NCI-H82 treated with DMSO at 0.1 percent for 48 hours (cell line): ENCODE results near the gene MYRIP.
"Not testable (repeated sequence)": the region's sequence is repeated elsewhere in the genome, so short reads cannot be mapped to it uniquely, and the experiment has no call there.

Experiments used
- DNase-seq: peaks from one replicate; lab custom pipeline; 2025; ENCODE audit not compliant: unreplicated experiment; lab: John Stamatoyannopoulos, UW

MYRIP gene

GRCh38 chr3:39806820-39807219 is 2.6 kb upstream of the MYRIP start:
- DNase-seq: no peak

DNA sequence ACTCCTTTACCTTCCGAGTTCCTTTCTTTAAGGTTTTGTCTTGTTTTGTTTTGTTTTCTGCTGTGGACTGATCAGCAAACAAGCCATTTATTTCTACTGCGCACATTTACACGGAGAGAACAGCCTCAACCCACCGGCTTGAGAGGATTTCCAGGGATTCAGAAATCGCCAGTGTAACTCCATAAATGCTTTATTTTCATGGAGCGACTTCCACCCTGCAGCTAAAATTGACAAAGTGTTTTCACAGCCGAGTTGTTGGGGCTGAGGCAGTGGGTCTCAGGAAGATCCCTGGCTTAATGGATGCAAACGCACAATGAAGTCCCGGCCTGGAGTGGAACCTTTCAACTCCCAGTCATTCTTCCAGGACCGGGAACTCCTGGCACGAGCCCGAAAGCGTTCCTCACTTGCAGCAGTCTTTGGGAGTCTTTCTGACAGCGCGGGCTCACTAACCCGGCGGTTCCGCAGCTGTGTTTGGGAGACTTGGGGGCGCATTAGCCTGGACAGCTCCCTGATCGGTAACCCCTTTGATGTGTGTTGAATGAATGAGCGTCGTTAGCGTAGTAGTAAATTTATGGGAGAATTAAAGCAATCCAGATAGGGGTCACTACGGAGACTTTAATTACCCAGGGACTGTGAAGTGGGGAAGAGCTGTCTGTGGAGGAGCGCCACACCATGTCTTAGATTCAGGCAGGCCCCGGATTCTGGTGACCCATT is 785 bp upstream of the MYRIP start:
- DNase-seq: no peak

- DNase-seq: no peak
These were observed 686 bp downstream of the MYRIP start for GRCh38 chr3:39809995-39810595.

DNA sequence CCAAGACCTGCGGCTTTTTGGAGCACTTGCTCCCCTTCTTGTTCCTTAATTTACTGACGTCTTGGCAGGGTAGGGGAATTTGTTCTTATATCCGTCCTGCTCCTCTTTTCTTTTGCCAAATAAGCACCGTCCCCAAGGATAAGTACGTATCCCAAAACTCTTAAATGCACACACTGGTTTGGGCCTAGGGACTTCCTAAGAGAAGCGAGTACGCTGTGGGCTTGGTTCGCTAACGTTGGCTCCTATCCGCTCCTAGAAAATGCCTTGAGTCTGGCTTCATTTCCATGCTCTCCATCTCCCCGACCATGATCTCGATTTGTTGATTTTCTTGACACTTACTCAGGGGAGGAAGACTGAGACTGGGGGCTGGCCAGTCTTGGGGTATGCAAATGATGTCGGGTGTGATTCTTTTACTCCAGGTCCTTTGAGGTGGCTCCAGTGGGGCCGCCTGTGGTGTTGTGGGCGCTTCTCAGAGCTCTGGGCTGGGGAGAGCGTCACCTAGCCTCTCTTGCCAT is 1.3 kb downstream of the MYRIP start:
- DNase-seq: no peak

DNA sequence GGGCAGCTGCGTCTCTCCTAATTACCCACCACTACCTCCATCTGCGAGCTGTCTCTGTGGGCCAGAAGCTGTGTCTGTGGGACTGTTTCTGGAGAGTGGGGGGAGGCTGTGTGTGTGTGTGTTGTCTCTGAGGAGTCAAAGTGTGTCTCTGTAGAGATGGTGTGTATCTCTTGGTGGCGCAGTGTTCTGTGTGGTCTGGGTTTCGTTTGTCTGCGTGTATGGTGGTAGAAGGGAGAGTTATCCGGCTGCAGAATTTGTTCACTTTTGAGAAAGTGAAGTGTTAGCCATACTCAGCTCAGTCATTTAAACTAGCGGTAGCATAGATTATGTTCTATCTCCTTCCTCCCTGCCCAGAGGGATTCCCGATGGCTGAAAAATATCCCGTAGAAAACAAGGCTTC is 2.2 kb downstream of the MYRIP start:
- DNase-seq: no peak

- DNase-seq: no peak
These were observed 3.1 kb downstream of the MYRIP start for GRCh38 chr3:39812537-39812936.

DNA sequence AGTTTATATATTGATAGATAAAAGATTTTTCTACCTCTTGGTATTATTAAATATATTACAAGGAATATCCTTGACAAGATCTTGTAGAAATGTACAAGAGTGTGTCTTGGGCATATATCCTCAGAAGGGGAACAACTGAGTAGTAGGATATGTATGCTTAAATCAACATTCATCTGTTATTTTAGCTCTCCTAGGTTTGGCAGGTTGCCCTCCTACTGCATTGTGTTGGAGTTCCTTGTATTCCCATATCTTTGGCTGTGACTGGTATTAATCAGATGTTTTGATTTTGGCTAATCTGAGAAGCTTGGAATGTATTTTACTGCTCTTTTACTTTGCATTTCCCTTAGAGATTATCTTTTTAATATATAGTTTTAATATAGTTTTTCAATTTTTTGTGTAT is 4.6 kb downstream of the MYRIP start:
- DNase-seq: no peak

DNA sequence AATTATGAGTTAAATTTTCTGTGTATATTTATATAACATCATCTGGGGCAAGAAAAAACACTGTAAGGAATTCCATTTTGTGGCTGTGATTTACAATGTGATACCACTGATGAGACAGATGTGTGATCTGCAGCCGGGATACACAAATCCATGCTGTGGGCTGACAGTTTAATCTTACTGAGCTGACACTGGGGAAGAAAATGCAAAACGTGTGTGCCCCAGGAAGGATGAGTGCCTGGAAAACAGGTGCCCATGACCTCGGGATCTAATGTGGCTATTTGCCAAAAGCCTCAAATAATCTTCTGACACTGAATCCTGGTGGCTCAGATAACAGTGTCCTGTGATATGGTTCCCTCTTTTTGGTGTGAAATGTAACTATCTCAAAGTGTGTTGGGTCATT is 10.5 kb downstream of the MYRIP start:
- no peak for DNase-seq

- not testable (repeated sequence) for DNase-seq
These were observed 24.4 kb downstream of the MYRIP start for GRCh38 chr3:39833764-39834163.

DNA sequence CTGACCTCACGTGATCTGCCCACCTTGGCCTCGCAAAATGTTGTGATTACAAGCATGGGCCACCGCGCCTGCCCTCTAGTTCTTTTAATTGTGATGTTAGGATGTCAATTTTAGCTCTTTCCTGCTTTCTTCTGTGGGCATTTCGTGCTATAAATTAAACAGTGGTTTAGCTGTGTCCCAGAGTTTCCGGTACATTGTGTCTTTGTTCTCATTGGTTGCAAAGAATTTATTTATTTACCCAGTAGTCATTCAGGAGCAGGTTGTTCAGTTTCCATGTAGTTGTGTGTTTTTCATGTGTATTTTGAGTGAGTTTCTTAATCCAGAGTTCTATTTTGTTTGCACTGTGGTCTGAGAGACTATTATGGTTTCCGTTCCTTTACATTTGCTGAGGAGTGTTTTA is 30.1 kb downstream of the MYRIP start:
- no peak for DNase-seq

DNA sequence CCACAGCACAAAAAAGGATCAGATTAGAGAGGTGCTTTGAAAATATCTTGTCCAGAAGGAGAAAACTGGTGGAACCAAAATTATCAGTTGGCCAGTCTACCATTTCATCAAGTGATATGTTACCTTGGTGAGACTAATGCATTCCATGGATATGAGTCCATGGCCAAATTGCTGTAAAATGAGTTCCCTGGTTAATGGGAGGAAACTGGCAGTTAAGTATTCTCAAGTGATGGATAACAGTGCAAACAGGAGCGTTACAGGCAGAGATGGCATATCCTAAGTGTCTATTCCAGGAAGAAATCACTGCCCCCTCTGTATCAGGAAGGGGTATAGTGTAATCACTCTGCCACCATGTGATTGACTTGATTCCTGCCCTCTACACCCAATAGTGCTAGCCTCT is 34.0 kb downstream of the MYRIP start:
- no peak for DNase-seq

DNA sequence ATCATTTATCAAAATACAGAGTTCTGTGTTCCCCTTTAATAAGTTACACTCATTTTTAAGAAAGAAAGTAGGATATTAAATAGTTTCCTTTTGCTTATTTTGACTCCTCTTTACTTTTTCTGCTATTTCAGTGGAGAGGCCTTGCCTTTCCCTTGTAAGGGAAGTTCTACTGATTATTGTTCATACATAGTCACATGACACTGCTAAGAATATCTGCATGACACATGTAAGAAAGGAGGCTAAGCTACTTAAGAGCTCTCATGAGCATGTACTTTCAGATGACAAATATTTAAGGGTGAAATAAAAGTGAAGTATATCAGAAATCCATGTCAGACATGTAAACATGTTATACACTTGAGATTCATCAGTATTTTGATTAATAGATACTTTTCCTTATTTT is 39.0 kb downstream of the MYRIP start:
- DNase-seq: no peak

- DNase-seq: no peak
These were observed 40.7 kb downstream of the MYRIP start for GRCh38 chr3:39849992-39850715.

GRCh38 chr3:39850716-39851032 is 41.3 kb downstream of the MYRIP start:
- DNase-seq: no peak

DNA sequence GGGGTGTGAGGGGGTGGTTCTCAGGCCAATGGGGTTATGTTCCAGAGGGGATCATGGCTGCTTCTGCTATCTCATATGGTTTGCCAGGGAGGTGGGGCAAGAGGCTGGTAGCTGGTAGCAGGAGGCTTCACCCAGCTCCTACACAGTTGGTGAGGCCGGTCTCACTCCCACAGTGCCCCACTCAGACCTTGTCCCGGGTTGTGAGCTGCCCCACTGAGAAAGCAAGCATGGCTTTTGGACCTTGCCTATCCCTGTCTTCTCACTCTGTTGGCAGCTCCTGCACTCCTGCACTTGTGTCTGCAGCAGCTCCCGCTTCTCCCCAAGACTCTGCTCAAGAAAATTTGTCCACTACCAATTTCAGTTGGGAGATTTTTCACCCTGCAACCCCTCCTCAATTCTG is 46.1 kb downstream of the MYRIP start:
- no peak for DNase-seq

GRCh38 chr3:39869890-39870289 is 60.5 kb downstream of the MYRIP start:
- DNase-seq: no peak

- no peak for DNase-seq
These were observed 61.3 kb downstream of the MYRIP start for GRCh38 chr3:39870706-39871105.

DNA sequence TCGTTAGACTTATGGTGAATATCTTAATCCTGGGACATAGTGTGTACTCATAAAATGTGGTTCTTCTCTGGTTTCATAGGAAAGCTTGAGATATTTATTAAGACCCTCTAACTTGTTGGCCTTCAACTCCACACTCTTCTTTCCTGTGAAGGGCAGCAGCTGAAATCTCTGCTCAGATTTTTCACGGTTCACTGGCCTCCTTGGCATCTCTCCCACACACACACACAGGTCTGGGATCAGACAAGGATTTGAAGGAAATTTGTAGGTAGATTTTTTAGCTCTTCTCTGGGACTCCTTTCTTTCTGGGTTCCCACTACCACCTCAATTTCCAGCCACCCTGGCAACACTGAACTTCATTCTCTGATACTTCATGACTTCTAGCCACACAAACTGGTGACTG is 70.2 kb downstream of the MYRIP start:
- DNase-seq: no peak

DNA sequence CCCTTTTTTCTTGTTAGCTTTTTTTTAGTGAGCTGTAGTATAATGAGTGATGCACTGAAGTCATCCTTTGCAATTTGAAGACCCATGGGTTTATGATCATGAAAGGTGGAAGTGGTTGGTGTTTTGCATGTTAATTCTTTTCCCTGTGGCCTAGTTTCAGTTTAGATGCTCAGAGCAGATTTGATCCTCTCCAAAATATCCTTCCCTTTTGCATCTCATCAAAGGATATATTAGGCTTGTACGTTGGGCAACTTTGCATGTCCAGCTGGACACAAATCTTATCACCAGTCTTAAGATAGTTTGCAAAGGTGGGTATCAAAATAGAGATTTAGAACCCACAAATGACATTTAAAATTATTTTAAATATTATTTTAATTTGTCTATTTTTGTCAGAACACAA is 72.7 kb downstream of the MYRIP start:
- no peak for DNase-seq

DNA sequence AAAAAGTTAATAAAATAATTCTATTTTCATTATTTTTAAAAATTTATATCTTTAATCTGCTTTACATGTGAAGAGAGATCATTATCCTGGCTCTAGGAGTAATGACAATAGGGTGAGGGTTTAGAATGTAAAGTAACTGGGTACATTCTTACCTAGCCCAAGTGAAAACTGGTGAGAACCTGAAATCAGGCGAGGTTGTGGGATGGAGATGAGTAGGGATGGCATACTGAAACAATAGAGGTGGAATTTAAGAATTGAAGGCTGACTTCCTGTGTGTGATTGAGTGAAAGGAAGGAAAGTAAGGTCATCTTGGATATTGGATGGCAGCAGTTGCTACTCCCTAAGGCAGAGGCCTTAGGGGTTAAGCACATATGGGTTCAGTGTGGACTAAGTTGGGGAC is 82.7 kb downstream of the MYRIP start:
- no peak for DNase-seq

GRCh38 chr3:39896184-39896583 is 86.8 kb downstream of the MYRIP start:
- no peak for DNase-seq

DNA sequence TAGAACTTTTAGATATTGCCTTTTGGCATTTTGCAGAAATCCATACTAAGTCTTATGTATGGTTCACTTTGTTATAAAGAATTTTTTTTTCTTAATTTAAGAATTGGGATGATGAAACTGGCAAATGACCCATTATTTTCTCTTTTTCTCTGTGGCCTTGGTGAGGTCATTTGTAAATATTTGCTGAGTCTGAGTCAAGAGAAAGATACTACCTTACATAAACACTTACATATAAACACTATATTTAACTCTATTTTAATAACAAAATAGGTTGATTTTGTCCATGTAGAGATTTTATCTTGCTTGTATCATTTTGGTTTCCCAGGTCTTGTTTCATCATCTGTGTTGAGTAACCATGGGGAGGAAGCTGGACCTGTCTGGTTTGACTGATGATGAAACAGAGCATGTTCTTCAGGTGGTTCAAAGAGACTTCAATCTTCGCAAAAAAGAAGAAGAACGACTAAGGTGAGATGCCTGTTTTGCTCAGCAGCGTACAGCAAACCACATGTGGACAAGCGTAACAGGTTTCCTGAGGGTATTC is 91.1 kb downstream of the MYRIP start:
- DNase-seq: no peak
